Stimulated activated CD8-positive, alpha-beta memory T cell treated with anti-CD3 and anti-CD28 coated beads, Interleukin-12 subunit alpha, Interleukin-12 subunit beta, amount 100 ng/mL, for 24 hours (primary cell): Measurements from ENCODE around the gene PSMD13.

ENCODE experiments used
- DNase-seq: peaks from one replicate; pipeline ENCODE4 v3.0.0-alpha.2; 2020; ENCODE audit errors: extremely low read depth

Gene PSMD13

GRCh38 chr11:299081-299891 lies 62.5 kb downstream of the PSMD13 start, which contains the start of gene IFITM5:
Gene IFITM5, minus strand, starts transcription at chr11:299526. Its CDS starts 36 bp downstream, at chr11:299490.
- DNase-seq, result no peak

- DNase-seq, result no peak
Measured at GRCh38 chr11:299951-300735, 63.4 kb downstream of the PSMD13 start.
